Fibroblast of mammary gland (primary cell): Measurements from ENCODE around the gene SIX6.

Experiments used
- DNase-seq: peaks from one replicate; pipeline ENCODE4 v3.0.0-alpha.2; 2010; ENCODE audit warnings: low read depth
- H3K4me3 ChIP-seq: 2 replicates; pipeline ENCODE4 v1.5.1; 2011; ENCODE audit warnings: low read depth, mild to moderate bottlenecking, low read length, moderate library complexity; ENCODE audit not compliant: control insufficient read depth
- CTCF ChIP-seq: conservative IDR thresholded peaks from 2 replicates; pipeline ENCODE4 v1.5.1; 2011; ENCODE audit warnings: low read depth, low read length, inconsistent platforms; ENCODE audit not compliant: control insufficient read depth, insufficient read depth

SIX6 gene

GRCh38 chr14:60508363-60508706, 611 bp upstream of the SIX6 start:
- DNase-seq: no peak
- no peak for TF ChIP-seq CTCF
- no peak overlapping the region for H3K4me3 ChIP-seq

- TF ChIP-seq CTCF: no peak
- H3K4me3 ChIP-seq: no peak overlapping the region
- no peak for DNase-seq
Observed at GRCh38 chr14:60509438-60510253, 700 bp downstream of the SIX6 start.

GRCh38 chr14:60510254-60510950, 1.5 kb downstream of the SIX6 start:
- no peak overlapping the region for H3K4me3 ChIP-seq
- DNase-seq: no peak

GRCh38 chr14:60510951-60511599, 2.1 kb downstream of the SIX6 start:
- no peak for TF ChIP-seq CTCF
- no peak overlapping the region for H3K4me3 ChIP-seq
- no peak for DNase-seq

More at GRCh38 chr14:60510254-60510950, 1.5 kb downstream of the SIX6 start:
- no peak for TF ChIP-seq CTCF

- H3K4me3 ChIP-seq: no peak overlapping the region
- DNase-seq: no peak
- TF ChIP-seq CTCF: no peak
Observed at GRCh38 chr14:60512126-60512525, 3.2 kb downstream of the SIX6 start.

- DNase-seq: no peak
- TF ChIP-seq CTCF: no peak
- no peak overlapping the region for H3K4me3 ChIP-seq
Observed at GRCh38 chr14:60512973-60513571, 4.1 kb downstream of the SIX6 start.
